Measurements from ENCODE around the gene AHNAK.
A peak's percentile ranks its signal among the peaks of the same experiment; 100 is the strongest.
"Not testable (repeated sequence)": the region's sequence is repeated elsewhere in the genome, so short reads cannot be mapped to it uniquely, and the experiment has no call there.

Gene AHNAK, protein sequence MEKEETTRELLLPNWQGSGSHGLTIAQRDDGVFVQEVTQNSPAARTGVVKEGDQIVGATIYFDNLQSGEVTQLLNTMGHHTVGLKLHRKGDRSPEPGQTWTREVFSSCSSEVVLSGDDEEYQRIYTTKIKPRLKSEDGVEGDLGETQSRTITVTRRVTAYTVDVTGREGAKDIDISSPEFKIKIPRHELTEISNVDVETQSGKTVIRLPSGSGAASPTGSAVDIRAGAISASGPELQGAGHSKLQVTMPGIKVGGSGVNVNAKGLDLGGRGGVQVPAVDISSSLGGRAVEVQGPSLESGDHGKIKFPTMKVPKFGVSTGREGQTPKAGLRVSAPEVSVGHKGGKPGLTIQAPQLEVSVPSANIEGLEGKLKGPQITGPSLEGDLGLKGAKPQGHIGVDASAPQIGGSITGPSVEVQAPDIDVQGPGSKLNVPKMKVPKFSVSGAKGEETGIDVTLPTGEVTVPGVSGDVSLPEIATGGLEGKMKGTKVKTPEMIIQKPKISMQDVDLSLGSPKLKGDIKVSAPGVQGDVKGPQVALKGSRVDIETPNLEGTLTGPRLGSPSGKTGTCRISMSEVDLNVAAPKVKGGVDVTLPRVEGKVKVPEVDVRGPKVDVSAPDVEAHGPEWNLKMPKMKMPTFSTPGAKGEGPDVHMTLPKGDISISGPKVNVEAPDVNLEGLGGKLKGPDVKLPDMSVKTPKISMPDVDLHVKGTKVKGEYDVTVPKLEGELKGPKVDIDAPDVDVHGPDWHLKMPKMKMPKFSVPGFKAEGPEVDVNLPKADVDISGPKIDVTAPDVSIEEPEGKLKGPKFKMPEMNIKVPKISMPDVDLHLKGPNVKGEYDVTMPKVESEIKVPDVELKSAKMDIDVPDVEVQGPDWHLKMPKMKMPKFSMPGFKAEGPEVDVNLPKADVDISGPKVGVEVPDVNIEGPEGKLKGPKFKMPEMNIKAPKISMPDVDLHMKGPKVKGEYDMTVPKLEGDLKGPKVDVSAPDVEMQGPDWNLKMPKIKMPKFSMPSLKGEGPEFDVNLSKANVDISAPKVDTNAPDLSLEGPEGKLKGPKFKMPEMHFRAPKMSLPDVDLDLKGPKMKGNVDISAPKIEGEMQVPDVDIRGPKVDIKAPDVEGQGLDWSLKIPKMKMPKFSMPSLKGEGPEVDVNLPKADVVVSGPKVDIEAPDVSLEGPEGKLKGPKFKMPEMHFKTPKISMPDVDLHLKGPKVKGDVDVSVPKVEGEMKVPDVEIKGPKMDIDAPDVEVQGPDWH (N-terminal part only)

DNA sequence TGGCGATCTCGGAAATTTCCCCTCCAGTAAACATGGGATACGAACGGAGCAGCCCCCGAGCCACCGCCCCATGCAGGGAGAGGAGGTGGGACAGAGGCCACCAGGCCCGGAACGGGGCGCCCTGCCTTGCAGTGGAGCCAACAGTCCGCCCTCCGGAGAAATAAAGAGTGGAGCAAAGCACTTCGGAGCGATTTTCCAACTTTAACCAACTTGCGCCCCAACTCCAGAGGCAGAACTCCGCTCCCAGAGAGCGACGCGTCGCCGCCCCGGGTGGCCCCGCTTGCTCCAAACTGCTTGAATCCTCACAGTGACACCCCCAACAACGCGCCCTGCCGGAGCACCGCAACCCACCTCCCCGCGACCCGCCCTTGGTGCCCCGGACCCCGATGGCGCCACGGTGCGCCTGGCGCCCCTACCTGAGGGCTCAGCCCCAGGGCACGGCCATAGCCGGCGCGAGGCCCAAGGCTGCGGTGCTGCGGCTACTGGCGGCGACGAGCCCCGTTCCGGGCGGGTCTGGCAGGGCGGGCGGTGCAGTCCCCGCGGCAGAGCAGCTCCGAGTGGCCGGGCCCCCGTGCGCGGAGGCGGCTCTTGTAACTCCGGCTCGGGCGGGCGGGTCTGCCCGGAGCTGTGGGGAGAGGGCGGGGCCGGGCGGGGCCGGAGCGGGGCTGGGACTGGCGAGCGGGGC lies at the start of gene AHNAK:
AHNAK (minus strand) TSS at position 563 of the 685 bp plus-strand sequence. CDS start 10,708 bp downstream, outside the sequence.
- DNase-seq (ENCODE audit: low read depth) = no peak

DNA sequence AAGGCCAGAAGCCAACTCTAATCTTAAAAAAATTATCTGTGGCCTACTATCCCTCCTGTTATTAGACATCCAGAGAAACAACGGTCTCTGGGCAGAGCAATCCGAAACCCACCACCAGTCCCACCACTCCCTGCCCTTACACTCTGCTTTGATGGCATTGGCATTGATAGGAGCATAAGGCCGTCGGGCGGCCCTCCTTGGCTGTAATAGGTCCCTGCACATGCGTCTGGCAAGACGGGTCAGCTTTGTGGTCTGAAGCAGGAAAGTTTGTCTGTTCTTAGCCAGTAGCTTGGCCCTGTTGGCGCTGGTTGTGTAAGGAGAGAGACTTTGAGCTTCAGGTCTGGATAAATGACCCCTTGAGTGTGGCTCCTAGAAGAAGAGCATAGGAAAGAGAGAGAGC lies 48.5 kb upstream of the AHNAK start:
- DNase-seq (ENCODE audit: low read depth) = no peak

DNA sequence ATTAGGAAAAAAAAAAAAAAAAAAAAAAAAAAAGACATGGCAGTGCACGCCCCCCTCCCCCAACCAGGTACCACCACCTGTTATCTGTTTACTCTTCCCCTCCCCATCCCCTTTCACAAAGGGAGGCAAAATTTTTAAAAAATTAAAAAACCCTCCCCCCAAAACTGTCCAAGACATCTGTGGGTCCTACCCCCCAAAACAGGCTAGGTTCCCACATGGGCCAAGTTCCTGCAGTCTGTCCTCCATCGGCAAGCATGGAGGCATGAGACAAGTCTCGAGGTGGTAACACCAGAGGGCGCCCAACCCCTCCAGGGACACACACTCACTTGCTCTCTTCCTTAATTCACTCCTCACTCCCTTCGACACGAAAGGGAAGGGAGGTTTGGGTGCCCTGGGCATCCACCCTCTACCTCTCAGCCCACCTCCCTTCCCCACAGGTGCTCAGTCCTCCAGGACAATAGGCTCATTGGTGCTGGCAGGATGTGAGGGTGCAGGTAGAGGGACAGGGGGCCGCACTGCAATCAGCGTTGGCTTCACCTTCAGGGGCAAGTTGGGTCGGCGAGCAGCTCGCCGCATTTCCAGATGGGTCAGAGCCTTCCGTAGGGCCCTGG lies 46.9 kb upstream of the AHNAK start:
- DNase-seq (ENCODE audit: low read depth) = peak; percentile 55

DNA sequence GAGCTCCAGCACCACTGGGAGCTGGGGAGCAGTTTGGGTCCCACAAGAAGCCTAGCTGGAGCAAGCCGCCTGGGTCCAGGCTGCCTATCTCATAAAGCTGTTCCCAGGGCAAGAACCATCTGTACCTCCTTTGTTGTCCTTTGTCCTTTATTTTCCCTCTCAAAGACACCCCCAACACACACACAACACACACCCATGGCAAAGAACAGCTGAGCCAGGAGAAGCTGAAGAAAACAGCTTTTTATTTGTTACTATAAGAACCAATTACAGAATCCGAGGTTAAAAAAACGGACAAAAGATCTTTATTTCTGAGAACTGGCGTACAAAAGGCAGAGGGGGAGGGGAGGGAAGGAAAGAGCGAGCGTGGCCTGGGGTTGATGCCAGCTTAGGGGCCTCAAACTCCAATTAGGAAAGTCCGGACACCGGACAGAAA lies 46.4 kb upstream of the AHNAK start:
- DNase-seq (ENCODE audit: low read depth) = no peak

DNA sequence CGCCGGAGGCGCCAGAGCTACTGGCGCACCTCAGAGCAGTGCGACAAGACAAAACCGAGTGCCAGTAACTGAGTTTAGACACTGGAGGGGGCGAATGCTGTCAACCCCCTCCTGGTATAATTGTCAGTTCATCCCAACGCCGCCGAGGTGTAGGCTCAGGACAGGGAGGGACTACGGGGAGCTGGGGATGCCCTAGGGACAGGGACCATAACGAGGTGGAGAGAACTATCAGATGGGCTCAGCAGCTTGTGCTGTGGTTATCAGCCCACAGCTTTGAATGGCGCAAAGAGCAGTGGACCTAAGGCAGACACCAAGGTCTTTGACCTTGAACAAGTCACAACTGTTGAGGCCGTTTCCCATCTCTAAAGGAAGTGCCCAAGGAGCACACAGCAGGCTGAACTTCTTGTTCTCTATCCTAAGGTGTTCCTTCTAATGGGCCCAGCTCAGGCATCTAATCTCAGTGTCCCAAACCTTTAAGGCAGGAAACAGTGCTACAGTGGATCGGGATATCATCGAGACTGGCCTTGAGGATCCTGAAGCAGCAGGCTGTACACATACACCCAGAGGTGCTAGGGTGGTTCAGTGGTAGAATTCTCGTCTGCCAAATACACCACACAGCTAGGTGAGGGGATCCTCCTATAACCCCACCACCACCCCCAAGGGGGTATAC lies 45.7 kb upstream of the AHNAK start:
- no peak for DNase-seq (ENCODE audit: low read depth)

DNA sequence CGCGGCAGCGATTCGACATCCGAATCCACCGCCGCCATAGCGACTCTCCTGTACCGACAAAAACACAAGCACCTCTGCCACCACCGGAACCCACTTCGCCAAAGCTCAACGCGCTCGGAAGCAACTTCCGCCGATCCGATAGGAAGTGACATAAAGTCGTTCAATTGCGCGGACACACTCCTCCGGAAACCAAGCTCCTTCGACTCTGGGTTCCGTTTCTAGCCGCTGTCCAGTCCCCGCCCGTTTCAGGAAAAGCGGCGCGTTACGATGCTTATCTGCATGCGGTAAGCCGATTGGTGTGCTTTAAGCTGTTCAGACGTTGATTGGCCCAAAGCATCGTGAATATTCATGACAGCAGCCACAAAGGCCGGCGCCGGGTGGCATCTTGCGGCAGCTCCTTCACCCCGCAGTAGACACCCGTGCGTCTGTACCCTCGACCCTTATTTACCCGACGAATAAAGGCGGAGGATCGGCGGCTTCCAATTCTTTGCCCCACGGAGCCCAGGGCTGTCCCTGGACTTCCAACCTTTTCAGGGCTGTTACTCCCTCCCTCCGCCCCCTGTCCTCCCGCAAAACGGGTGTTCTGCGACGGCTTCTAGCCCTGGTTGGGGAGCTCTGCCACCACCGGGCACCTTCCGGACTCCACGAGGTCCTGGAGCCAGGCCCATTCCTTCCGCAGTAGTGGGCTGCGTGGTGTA lies 45.0 kb upstream of the AHNAK start, which contains the start of gene TUT1:
TUT1 (minus strand) TSS at position 76 of the 698 bp plus-strand sequence; CDS start at position 38, 38 bp downstream.
- DNase-seq (ENCODE audit: low read depth) = peak; percentile 98

DNA sequence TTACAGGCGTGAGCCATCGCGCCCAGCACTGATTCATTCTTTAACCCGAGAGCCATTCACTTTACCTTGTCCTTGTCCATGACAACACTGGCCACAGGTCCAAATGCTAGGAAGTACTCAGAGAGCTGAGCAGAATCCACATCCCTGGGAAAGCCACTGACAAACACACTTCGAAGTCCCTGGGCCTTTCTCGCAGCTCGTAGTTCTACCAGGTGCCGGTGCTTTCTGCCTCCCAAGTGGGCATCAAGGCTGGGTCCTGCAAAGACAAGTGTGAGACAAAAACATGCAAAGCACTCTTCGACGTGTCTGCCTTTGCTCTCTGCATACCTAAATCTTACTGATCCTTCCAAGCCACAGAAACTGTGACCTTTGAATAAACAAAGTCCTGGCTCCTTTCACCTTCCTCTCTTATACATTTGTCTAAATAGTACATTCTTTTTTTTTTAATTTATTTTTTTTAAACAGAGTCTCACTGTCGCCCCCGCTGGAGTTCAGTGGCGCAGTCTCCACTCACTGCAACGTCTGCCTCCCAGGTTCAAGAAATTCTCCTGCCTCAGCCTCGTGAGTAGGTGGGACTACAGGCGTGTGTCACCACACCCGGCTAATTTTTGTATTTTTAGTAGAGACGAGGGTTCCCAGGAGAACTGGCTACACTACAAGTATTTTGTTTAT lies 42.5 kb upstream of the AHNAK start:
- DNase-seq (ENCODE audit: low read depth) = no peak

DNA sequence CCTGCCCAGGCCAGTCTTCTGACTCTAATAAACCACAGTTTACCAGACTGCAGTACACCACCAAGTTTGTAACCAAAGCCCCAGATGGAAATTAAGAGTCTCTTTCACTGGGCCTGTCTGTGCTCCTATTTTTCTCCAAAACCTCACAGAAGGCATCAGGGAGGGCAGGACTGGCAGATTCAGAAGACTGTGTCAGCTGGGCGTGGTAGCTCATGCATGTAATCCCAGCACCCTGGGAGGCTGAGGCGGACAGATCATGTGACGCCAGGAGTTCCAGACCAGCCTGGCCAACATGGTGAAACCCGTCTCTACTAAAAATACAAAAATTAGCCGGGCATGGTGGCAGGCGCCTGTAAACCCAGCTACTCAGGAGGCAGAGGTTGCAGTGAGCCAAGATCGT lies 38.8 kb upstream of the AHNAK start:
- not testable (repeated sequence) for DNase-seq (ENCODE audit: low read depth)

DNA sequence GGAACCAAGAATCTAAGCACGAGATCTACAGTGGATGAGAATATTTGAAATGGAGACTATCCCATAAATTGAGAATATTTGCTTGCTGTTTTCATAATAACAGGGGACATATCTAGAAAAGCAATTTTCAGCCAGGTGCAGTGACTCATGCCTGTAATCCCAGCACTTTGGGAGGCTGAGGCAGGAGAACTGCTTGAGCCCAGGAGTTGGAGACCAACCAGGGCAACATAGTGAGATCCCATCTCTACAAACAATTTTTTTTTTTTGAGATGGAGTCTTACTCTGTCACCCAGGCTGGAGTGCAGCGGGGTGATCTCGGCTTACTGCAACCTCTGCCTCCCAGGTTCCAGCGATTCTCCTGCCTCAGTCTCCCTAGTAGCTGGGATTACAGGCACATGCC lies 35.1 kb upstream of the AHNAK start:
- not testable (repeated sequence) for DNase-seq (ENCODE audit: low read depth)

DNA sequence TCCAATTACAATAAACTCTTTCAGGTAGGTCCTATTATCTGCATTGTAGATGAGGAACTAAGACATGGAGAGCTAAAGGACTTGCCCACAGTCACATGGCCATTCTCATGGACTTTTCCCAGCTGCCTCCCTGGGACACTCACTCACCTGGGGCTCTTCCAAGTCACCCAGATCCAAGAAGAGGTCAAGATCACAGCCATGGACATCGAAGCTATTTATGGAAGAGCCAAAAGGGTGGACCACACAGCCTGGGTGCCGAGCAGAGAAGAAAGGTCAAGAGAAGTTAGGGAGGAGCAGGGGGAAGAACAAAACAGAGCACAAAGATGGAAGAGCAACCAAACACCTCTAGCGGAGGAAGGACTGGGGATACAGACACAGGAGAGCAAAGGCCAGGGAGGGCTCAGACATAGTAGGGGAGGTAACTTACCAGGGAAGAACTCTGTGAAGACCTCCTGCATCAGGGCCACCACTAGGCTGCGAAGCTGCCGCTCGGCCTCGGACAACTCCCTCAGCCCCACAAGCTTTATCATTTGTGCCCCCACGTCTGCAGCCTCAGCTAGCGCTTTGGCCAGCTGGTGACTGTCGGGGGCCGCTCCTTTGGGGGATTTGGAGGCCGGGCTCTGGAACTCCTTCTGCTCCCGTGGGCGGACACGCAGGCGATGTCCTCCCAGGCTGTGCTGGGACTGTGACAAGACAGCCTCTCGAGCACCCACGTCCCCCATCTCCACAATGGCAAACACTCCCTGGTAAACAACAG lies 34.5 kb upstream of the AHNAK start:
- DNase-seq (ENCODE audit: low read depth) = no peak

DNA sequence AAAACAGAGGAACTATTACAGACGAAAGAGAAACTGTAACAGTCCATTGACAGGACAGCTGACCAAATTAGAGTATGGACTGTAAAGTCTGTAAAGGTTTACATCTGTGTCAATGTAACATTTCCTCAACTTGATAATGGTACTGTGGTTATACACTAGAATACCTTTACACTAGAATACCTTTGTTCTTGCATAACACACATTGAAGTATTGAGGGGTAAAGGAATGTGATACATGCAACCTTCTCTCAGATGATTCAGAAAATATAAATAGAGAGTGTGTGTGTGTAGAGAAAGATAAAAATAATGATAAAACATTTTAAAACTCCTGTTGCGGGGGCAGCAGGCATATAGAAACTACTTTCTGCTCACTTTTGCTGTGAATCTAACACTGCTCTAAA lies 32.6 kb upstream of the AHNAK start:
- DNase-seq (ENCODE audit: low read depth) = no peak

DNA sequence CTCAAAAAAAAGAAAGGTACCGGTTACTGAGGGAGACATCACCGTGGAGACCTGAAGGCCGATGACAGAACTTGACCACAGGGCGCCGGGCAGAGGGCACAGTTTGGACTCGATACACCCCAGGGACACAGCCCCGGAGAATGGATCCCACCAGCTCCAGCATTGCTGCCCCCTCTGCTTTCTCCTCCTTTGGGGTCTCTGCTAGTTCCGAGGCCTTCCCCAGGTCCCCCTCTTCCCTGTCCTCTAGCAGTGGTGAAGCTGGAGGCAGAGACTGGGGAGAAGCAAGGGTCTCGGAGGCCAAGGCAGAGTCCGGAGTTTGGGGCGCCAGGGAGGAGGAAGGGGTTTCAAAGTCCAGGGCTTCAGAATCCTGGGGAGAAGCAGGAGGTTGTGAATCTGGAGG lies 31.9 kb upstream of the AHNAK start:
- DNase-seq (ENCODE audit: low read depth) = no peak

DNA sequence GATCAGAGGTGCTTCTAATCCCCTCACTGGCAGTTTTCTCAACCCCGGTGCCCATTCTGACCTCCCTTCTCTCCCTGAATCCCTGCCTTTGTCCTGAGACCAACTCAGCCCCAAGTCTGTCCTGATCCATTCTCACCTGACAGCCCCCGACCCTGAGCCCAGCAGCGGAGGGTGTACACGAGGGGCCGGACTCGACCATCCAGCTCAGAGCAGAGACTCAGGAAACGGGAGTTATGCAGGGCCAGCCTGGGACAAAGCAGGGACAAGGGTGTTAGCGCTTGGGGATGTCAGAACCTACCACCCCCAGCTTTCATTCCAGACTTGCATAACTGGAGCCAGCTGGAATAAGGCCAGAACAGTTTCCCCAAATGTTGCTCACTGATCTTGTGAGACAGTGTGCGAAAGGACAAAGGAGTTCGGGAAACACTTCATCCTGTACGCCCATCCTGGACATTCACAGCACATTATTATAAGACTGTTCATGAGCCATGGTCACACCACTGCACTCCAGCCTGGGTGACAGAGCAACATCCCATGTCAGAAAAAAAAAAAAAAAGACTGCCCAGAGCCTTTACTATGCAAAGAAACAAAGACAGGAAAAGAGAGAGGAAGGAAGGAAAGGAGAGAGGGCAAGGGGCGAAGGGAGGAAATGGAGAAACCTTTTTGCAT lies 30.6 kb upstream of the AHNAK start:
- no peak for DNase-seq (ENCODE audit: low read depth)

DNA sequence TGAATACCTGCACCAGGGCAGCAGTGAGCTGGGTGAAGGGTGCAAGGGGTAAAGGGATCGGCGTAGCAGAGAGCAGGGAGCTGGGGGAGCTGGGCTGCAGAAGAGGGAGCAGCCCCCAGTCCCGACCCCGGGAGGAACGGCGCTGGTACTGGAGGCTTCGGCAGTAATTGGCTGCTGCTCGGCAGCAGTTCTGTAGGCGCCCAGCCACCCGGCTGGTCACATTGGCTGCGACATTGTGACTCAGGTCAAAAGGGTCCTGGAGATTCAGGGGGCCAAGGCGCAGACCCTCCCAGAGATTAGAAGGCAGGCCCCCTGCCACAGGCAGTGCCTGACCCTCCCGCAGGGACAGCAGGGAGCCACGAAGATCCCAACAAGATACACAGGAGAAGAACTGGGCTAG lies 29.2 kb upstream of the AHNAK start:
- no peak for DNase-seq (ENCODE audit: low read depth)

DNA sequence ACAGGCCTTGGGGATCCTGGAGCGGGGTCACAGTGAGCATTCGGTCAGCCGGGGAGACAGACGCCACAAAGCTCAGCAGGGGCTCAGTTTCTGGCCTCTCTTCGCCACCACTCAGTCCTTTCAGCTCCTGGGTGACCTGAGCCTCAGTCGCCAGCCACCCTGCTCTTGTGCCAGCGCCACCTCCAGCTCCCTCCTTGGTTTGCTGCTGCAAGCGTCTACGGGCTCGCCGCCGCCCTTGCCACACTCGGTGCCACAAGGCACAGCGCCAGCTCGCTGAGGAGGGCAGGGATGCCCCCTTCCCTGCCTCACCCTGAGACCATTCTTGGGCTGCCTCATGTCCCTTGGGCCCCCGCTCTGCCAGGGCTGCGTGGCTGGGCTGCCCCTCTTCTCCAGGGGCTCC lies 28.6 kb upstream of the AHNAK start:
- no peak for DNase-seq (ENCODE audit: low read depth)

DNA sequence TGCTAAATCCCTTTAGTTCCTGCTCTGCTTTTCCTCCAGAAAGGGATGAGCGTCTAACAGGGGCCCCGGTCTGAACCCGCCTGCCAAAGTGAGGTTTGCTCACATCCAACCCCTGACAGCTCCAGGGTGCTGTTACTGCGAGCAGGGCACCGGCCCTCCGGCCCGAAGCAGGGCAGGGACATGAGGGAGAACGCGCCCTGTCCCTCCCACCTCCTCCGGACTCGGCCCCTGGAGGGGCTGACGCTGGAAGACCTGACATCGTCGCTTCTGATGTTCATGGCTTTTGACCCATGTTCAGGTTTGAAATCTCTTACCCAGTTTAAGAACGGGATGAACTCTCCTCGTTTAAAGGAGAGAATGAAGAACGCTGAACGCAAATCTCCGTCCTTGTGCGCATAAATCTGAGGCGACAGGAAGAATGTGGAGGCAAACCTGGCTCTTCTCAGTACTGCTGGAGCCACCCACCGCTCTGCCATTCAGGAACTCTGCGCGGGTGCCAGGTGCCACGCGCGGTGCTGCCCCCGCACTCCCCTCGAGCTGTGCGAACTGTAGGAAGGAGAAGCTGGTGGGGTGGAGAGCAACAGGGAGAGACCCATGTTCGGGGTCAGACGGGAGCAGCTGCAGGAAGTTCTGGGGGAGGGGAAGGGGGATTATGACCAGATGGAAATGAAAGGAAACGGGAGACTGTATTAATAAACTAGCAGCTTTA lies 27.9 kb upstream of the AHNAK start:
- no peak for DNase-seq (ENCODE audit: low read depth)

DNA sequence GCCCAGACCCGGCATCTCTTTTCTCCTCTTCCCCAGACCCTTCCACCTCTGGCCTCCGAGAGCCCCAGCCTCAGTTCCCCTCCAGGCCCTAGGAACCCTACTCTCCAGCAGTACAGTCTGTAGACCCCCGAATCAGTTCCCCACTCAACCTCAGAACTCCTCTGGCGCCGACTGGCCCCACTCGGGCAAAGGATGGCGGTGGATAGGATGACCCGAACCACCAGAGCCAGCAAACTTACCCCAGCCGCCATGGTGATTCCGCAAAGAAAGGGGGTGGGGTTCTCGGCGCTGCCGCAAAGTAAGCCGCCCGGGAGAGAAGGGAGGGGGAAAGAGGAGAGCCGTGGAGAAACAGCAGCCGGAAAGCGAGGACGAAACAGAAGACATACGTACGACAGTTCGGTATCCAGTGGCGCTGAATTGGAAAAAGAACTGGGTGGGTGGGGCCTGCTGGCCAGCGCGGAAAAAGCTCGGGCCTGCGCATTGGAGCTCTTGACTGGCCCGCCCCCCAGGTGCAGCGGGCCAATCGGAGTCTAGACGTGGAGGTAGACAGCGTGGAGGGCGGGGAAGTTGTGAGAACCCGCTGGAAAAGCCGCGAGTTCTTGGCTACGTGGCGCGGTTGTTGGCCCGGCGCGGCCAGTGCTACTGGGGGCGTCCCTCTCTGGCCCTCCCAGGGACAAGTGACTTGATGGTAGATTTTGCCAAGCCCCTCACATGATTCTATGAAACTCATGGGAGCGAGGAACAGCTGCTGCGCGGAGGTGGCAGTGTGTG lies 27.2 kb upstream of the AHNAK start, which contains the start of gene EEF1G:
EEF1G (minus strand) TSS at position 300 of the 771 bp plus-strand sequence; CDS start at position 251, 49 bp downstream.
- DNase-seq (ENCODE audit: low read depth) = peak; percentile 100

All from GM04504 (cell line).